GM19035 (cell line): ENCODE results near the gene RPS6KA5.
"Not testable (repeated sequence)": the region's sequence is repeated elsewhere in the genome, so short reads cannot be mapped to it uniquely, and the experiment has no call there.

Source experiments
- ATAC-seq: cut with Tn5 transposase; IDR thresholded peaks from one replicate; pipeline ENCODE4 v1.9.1; 2021; ENCODE audit not compliant: unreplicated experiment

RPS6KA5 gene

DNA sequence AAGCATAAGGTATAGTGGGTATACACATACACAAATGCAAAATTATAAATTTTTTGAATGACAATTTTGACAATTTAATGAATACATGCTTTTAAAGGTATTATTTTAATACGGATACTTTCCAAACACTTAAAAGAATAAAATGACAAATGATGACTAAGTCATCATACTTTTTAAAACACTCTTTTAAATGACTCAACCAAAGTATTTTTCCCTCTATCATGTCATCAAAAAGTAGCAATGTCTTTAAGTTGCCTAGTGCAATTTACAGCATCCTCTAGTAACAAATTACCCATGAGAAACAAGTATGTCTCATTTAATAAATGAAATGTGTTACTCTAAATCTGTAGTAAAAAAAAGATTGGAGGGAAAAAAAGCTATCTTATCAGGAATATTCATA, 73.3 kb downstream of the RPS6KA5 start:
- ATAC-seq = no peak

DNA sequence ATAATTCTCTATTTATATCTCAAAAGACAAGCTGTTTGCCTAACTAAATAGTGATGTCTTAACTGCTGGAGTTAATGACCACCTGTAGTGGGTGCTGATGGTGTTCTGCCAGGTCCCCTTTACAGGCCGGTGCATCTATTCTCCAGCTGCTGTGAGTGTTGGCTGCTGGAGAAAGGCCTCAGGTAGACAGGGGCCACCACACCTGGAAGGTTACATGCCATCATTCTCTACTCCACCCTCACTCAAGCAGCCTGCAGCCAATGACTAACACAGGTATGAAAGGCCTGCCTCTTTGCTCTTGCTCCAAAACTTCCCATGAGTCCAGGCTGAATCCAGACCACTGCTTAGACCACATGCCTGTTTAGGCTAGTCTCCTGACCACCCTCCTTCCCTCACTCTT, 73.9 kb downstream of the RPS6KA5 start:
- ATAC-seq = no peak

DNA sequence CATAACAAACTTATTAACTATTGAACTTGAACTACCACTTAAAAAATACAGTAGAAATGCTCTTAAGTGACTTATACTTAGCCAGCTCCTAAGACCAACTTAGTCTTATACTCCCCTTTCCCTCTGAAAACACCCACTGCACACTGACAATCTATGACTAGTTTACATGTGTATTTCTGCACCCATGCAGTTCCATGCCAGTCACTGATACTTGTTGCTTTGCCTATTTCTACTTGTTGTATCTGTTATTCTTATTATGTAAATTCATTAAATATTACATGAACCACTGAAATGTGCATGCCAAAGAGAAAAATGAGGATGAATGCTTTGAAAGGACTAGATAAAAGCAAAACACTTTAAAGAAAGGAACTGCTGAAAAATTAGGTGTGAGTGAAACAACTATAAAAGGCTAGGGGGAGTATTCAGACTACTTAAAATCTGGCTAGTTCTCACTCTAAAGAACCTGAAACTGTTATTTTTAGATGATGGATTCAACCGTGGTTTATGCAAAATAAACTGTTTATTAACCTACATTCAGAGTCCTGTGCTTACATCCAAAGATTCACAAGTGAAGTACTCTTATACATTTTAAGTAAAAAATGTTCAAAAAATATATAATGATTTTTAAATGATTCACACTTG, 74.7 kb downstream of the RPS6KA5 start:
- peak; percentile 95 for ATAC-seq

DNA sequence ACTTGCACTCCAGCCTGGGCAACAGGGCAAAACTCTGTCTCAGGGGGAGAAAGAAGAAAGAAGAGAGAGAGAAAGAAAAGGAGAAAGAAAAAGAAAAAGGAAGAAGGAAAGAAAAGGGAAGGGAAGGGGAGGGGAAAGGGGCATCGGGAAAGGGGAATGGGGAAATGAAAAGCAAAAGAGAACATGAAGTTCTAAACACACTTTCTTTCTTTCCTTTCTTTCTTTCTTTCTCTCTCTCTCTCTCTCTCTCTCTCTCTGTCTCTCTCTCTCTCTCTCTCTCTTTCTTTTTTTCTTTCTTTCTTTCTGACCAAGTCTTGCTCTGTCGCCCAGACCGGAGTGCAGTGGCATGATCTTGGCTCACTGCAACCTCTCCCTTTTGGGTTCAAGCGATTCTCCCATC, 76.9 kb downstream of the RPS6KA5 start:
- ATAC-seq = no peak

DNA sequence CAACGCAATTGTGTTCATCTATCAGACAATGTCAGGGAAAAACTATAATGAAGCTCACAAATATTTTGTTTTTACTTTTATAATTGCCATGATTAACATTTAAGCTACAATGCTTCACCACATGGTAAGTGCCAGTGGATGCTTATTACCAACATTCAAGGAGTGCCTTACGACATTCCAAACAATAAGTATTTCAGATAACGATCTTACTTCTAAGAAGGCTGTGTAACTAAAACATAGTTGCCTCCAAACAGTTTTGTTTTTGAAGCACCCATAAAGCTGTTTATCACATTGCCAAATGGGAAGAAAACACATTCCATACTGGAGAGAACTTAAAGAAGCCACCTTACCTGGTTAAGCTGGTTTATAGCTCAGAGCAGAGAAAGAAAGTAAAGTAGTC, 78.8 kb downstream of the RPS6KA5 start:
- ATAC-seq = no peak

DNA sequence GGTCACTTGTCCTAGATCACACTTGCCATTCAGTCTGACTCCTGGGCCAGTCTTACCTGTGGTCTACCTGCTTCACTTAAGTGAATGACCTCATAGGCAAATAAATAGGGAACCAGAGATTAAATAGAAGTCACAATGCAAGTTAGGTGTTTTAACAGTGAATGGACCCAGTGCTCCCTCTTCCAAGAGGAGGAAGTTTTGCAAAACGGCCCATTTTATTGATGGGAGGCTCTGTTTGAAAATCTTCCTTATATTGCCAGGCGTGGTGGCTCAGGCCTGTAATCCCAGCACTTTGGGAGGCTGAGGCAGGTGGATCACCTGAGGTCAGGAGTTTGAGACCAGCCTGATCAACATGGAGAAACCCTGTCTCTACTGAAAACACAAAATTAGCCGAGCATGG, 79.8 kb downstream of the RPS6KA5 start:
- not testable (repeated sequence) for ATAC-seq

DNA sequence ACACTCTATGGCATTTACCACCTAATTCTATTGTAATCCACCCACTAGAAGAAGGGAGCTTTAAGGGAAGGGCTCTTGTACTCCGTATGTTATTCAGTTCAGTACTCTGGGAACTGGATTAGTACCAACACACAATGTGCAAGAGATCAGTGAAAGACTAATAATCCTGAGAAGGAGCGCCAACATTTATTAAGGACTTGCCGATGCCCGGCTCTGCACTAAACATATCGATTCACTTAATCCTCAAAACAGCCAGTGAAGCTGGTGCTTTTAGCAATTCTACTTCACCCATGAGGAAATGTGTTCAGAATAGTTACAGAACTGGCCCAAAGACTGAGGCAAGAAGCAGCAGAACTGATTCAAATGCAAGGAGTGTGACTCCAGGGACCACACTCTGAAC, 80.9 kb downstream of the RPS6KA5 start:
- ATAC-seq = no peak

DNA sequence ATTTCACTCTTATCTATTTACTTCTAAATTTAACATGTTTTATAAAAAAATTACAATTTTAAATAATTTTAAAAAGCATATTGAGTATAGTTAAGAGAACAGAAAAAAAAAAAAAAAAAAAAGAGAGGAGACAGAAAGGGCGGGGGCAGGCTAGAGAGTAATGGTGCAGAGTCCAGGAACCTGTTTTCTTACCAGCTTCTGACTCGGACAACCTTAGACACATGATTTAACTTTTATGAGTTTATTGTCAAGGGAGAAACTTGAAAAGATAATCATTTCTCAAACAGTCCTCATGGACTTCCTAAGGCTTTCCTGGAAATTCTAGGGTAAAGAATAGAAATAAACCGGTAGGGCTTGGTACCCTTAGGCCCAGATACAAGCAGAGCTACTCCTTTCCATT, 84.3 kb downstream of the RPS6KA5 start:
- ATAC-seq = no peak

DNA sequence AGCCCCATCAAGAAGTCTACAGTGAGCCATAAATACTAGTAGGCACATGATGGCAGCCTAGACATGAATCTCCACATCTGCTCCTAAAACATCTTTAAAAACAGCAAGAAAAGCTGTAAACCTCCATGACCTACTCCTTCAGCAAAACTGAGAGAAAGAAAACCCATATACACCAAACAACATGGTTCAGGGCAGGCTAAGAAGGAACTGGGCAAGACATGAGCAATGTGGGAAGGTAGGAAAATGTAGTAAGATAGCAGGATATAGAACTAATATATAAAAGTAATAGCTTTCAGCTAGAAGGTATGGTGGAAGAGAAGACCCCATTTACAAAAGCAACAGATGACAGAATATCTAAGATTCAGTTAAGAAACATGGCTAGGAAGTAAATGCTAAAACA, 88.8 kb downstream of the RPS6KA5 start:
- no peak for ATAC-seq

DNA sequence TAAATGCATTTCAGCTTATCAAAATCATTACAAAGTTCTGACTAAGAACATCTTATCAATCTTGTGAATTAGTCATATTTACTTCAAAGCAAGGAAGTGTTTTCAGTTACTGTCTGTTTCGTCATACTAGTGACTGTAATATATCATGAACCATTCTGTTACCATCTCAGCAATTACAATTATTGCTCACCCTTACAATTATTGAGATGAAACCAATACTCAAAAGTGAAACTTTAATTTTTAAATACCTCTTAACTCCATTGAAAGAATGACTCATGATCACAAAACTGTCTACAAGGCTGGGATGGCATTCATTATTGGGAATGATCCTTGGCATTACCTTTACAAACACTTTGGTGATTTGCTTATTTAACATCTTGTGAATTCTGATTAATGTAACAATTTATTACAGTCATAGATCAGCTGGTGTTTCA, 90.3 kb downstream of the RPS6KA5 start:
- no peak for ATAC-seq

DNA sequence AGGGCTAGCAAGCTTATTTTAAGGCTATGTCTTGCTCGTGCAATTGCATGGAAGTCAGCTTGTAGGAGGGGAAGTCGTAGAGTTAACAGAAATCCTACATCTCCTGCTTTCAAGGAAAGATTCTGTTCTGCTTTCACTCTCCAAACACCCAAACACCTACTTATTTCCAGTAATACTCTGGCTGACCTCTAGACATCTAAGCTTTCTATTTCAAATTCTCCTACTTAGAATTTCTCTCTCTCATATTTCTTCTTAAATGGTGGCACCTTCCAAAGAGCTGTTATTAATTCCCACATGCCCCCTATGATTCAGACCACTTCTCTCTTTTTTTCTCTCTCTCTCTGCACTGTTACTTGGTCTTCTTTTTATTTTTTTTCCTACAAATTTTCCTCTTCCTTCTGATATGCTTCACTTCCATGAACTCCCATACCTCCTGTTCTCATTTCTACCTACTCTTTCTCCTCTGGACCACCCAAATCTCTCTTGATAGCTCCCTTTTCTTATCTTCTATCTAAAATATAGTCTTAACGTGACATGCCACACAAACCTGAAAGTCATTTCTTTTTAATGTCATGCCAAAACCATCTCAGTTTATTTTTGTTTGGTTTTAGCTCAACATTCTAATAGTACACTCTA, 90.8 kb downstream of the RPS6KA5 start:
- ATAC-seq = no peak

DNA sequence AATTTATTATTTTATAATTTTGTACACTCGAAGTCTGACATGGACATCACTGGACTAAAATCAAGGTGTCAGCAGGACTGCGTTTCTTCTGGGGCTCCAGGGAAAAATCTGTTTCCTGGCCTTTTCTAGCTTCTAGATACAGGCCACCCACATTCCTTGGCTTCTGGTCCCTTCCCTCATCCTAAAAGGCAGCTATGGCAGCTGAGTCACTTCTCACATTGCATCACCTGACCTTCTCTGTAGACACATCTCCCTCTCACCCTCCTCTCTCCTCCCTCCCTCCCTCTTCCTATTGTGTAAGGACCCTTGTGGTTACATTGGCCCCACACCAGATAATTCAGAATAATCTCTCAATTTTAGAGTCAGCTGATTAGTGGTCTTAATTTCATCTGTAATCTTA, 92.4 kb downstream of the RPS6KA5 start:
- ATAC-seq = no peak

DNA sequence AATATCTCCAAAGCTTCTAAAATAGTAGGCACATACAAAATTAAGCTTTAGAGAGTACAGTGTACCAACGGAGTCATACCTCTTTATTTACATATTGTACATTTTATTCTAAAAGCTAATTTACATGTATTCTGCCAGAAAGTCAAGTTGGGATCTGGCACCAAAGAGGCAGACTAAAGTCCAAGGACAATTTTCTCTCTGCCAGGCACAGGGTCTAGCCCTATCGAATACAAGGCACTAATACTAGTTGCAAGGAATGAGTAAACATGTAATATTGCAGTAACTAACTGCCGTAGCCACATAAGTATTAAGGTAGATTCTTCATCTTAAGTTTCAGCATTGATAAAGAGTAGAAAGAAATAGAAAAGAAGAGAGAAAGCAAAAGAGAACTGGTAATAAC, 93.9 kb downstream of the RPS6KA5 start:
- no peak for ATAC-seq

DNA sequence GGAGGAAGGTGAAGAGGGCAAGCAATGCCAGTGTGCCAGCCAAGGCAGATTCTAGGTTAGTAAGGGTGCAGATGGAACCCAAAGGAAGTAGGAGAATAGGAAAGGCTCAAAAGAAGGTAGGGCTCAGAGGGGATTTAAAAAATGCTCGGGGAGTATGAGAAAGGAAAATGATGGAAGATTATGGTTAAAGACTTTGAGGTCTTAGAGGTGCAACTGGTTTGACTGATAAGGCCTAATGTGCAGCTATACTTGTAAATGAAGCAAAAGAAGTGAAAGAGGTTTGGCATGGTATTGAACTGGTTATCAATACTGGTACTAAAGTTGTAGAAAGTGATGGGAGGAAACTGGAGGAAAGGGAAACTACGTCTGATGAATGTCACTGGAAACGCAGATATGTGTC, 94.7 kb downstream of the RPS6KA5 start:
- ATAC-seq = no peak

DNA sequence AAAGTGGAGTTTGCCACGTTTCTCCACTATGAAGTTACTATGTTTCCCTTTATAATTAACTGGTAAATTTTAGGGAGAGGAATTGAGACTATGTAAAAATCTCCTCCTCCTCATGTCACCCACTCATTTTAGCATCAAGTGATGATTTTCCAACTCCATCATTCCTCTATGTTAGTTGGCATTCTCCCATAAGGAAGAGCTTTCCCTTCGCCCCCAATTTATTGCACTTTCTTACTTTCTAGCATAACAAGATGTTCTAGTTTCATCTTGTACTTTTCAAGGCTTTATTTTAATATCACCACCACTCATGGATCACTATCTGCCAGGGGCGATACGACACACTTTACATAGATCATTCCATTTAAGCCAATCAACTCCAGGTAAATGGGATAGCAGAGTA, 97.1 kb downstream of the RPS6KA5 start:
- no peak for ATAC-seq

DNA sequence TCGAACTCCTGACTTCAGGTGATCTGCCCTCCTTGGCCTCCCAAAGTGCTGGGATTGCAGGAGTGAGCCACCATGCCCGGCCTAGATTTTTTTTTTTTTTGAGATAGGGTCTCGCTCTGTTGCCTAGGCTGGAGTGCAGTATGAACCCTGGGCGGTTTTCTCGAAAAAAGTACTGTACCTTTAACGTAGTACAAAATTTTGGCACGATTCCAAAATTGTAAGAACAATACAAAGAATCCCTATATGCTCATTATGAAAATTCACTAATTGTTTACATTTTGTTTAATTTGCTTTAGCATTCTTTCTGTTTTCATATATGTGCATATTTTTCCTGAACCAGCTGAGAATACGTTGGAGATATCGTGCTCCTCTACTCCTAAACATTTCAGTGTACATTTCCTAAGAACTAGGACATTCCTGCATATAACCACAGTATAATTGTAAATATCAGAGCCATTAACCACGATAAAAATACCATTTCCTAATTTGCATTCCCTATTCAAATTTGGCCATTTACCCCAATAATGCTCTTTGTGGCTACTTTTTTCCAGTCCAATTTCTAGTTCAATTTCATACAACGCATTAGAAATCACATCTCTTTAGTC, 97.8 kb downstream of the RPS6KA5 start:
- no peak for ATAC-seq

DNA sequence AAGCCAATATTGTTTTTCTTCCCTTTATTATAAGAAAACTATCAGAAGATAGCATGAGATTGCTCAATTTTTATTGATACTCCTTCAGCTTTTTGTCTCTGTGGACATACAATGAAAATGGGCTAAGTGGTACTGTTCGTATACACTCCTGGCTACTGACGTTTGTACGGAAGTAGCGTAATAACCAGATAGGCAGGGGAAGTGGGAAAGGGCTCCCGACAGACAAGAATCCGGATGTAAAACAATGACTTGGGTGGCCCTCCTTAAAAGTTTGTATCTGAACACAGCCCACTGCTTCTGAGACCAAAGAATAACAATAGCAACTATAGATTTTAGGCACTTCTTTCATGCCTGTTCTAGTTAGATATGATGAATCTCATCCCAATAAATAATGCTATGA, 99.6 kb downstream of the RPS6KA5 start:
- no peak for ATAC-seq

DNA sequence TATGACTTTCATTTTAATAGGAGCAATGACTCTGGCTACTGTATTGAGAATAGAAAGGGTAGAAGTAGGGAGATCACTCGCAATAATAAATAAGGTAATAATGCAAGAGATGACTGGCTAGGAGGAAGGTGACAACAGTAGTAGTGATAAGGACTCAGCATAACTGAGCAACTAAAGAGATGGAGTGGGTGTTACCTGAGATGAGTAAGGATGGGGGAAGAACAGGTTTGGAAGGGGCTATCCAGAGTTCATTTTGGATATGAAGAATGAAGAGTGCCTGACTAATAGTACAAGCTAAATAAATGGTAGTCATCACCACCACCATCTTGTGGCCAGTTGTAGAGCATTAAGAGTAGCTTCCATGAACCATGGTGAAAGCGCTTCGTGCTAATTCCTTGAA, 101.1 kb downstream of the RPS6KA5 start:
- no peak for ATAC-seq

DNA sequence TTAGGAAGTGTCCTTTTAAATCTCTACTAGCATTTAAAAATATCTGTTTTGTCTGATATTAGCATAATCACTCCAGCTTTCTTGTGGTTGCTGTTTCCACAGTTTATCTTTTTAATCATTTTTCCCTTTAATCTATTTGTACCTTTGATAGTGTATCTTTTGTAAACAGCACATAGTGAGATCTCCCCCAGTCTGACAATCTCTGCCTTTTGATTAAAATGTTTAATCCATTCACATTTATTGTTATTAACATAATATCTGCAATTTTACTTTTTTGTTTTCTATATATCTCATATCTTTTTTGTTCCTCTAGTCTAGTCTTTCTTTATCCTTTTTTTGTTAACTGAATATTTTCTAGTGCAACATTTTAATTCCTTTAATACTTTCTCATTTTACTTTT, 104.2 kb downstream of the RPS6KA5 start:
- ATAC-seq = no peak

DNA sequence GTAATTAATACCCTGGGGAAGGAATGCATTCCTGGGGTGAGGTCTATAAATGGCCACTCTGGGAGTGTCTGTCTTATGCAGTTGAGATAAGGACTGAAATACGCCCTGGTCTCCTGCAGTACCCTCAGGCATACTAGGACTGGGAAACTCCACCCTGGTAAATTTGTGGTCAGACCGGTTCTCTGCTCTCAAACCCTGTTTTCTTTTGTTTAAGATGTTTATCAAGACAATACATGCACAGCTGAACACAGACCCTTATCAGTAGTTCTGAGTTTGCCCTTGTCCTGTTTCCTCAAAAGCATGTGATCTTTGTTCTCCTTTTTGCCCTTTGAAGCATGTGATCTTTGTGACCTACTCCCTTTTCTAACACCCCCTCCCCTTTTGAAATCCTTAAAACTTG, 106.8 kb downstream of the RPS6KA5 start:
- ATAC-seq = not testable (repeated sequence)

DNA sequence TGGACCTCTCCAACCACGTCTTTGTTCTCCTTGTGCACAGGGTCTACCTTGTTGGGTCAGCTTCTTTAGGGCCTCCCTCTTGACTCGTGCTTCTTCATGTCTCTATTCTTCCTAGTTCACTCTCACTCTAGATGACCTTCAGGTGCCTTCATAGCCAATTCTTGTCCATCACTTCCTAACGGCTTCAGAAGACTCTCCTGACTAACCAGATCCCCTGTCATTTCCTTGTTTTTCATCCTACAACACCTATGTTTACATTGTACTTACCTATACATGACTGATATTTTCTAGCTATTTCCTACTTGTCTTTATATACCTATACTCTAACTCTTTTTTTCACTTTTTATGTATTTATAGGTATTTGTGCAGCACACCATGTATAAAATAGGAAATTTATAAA, 117.1 kb downstream of the RPS6KA5 start:
- no peak for ATAC-seq

DNA sequence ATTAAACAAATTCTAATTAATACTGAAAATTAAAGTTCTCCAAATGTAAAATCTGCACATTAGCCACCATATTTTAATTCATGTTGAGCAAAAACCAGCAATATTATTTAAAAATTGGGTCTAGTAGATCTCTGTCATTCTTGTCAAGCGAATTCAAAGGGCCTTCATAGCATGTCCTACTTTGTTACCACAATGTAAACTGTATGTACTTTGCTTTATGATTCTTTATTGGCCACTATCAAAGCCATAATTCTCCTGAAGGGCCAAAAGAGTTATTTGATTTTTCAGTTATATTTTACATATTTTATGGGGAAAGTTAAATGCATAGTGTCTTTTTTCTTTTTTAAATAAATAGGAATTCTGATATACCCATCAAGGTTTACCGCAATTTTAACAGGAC, 117.9 kb downstream of the RPS6KA5 start:
- no peak for ATAC-seq

DNA sequence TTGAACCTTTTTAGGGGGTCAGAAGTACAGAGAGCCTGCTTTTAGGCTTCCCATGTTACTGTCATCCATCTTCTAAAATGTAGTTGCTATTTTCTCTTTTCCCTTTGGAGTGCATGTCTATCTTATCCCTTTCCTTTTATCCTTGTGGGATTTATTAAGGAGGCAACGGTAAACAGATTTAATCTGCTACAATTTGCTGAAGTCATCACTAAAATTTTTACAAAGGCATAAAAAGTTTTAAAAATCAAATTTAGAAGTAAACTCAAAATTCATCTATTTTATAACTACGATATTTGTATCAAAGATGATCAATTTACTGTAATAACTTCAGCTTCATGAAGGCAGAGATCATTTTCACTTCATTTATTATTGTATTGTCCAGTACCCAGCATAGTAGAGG, 118.7 kb downstream of the RPS6KA5 start:
- ATAC-seq = no peak
